Esophagus squamous epithelium (tissue), 5 donors: Measurements from ENCODE around the gene NDST1. TPM values are rescaled to one million over a fixed set of nuclear protein-coding genes. Genes with fewer than 3 reads are reported as not detected.

Experiments used
- DNase-seq: peaks from one replicate; lab custom pipeline; 2025; lab: John Stamatoyannopoulos, UW
- H3K27ac ChIP-seq, 4 donors: fragments of 200-600 bp; sonication (generic); one replicate each; pipeline ENCODE4 v1.5.1; 2016 to 2019; ENCODE audit warnings: mild to moderate bottlenecking in 1 of 4
- H3K27me3 ChIP-seq, 4 donors: fragments of 200-600 bp; sonication (generic); 1 replicate in 3 of 4; 2 replicates in 1 of 4; pipeline versions ENCODE4 v1.5.1 to v1.6.0; 2017 to 2021; ENCODE audit warnings: antibody characterized with exemption in 1 of 4
- H3K36me3 ChIP-seq, 3 donors: fragments of 200-600 bp; sonication (generic); one replicate each; pipeline ENCODE4 v1.5.1; 2016 to 2019
- H3K4me1 ChIP-seq, 3 donors: fragments of 200-600 bp; sonication (generic); one replicate each; pipeline ENCODE4 v1.5.1; 2017 to 2019
- H3K4me3 ChIP-seq, 4 donors: fragments of 200-600 bp; sonication (generic); 1 replicate in 3 of 4; 2 replicates in 1 of 4; pipeline ENCODE4 v1.5.1; 2016 to 2019; ENCODE audit warnings: mild to moderate bottlenecking in 2 of 4, moderate library complexity in 1 of 4
- H3K9me3 ChIP-seq, 3 donors: fragments of 200-600 bp; sonication (generic); one replicate each; pipeline ENCODE4 v1.5.1; 2016 to 2019
- CTCF ChIP-seq, 6 experiments: fragments of 450-650 bp in 4 of 6; fragments of 200-600 bp in 2 of 6; sonication (generic) in 2 of 6; IDR thresholded peaks; one replicate each; pipeline ENCODE4 v1.5.1; 2016 to 2019; ENCODE audit warnings: antibody characterized with exemption in 6 of 6, mild to moderate bottlenecking in 4 of 6, moderate library complexity in 4 of 6
- POLR2A ChIP-seq, 4 donors: fragments of 450-650 bp; IDR thresholded peaks; one replicate each; pipeline ENCODE4 v1.6.1; 2017; ENCODE audit warnings: antibody characterized with exemption in 4 of 4, mild to moderate bottlenecking in 4 of 4, moderate library complexity in 3 of 4
- WGBS, 2 donors: methylation state at CpG; one replicate each; pipeline ENCODE4 v1.1.5; 2018; 5-methylcytosine and 5-hydroxymethylcytosine counted together
- intact Hi-C: fragments of 100-400 bp; cut with DNase I; formaldehyde crosslinking; loops from one replicate; pipeline ENCODE4 v1.15.0; 2022
- total RNA-seq, 4 donors: library from RNA; depleted of rRNA; stranded (reverse); fragments of >200 nt; gene quantifications; one replicate each; pipeline ENCODE4 v1.1.0, GENCODE V29; 2016
- donor health status: DM: yes; HTN: yes; CAD: no.

NDST1 gene
- total RNA-seq, 4 donors from 2014 or later: 76.5 to 205 (median 118) TPM

- peaks cover 0 to 13% (median 0%) of the 10 kb centered on the region in 3 donors for H3K4me1 ChIP-seq
- H3K9me3 ChIP-seq: no peaks in the 10 kb centered on the region
- no peak for DNase-seq
- TF ChIP-seq CTCF (IDR thresholded peaks at IDR 0.05) (no peak), POLR2A (IDR thresholded peaks at IDR 0.05) (no peak)
- no peaks in the 10 kb centered on the region for H3K27me3 ChIP-seq
- peaks cover 35 to 85% (median 53%) of the 10 kb centered on the region in 3 donors for H3K36me3 ChIP-seq
- no peak overlapping the region for H3K27ac ChIP-seq
- H3K4me3 ChIP-seq: no peak overlapping the region
- 81 to 87% methylated on average over 5 to 8 of the region's 8 CpGs for WGBS, 2 donors
- intact Hi-C loops: no loop called here
These were observed 46.0 kb downstream of the NDST1 start for GRCh38 chr5:150553911-150554310.

GRCh38 chr5:150554857-150555256, 46.9 kb downstream of the NDST1 start:
- Histone ChIP-seq H3K4me3 (no peak overlapping the region), H3K27me3 (no peaks in the 10 kb centered on the region), H3K27ac (no peak overlapping the region), H3K4me1 (peaks cover 0 to 13% (median 0%) of the 10 kb centered on the region in 3 donors), H3K9me3 (no peaks in the 10 kb centered on the region), H3K36me3 (peaks cover 35 to 75% (median 53%) of the 10 kb centered on the region in 3 donors)
- TF ChIP-seq CTCF (IDR thresholded peaks at IDR 0.05) (no peak), POLR2A (IDR thresholded peaks at IDR 0.05) (no peak)
- WGBS, 2 donors: 67 to 87% methylated on average over 4 to 7 of the region's 8 CpGs
- intact Hi-C loops: loop anchor here (5.0 kb wide), 1 partner anchor 297 kb away; no protein-coding TSS in a partner anchor
- DNase-seq: no peak

GRCh38 chr5:150556106-150556505, 48.2 kb downstream of the NDST1 start:
- peaks cover 29 to 63% (median 45%) of the 10 kb centered on the region in 3 donors for H3K36me3 ChIP-seq
- no peak for DNase-seq
- WGBS, 2 donors: 60 to 95% methylated on average over 2 to 3 of the region's 3 CpGs
- no peak overlapping the region for H3K27ac ChIP-seq
- no peak overlapping the region for H3K4me3 ChIP-seq
- no peak for TF ChIP-seq POLR2A (IDR thresholded peaks at IDR 0.05)
- no peak for TF ChIP-seq CTCF (IDR thresholded peaks at IDR 0.05)
- H3K4me1 ChIP-seq: peaks cover 0 to 21% (median 0%) of the 10 kb centered on the region in 3 donors
- H3K27me3 ChIP-seq: no peaks in the 10 kb centered on the region
- H3K9me3 ChIP-seq: no peaks in the 10 kb centered on the region
- intact Hi-C loops: loop anchor here (5.0 kb wide), 1 partner anchor 296 kb away; no protein-coding TSS in a partner anchor

- no peak for DNase-seq
- intact Hi-C loops: loop anchor here (5.0 kb wide), 1 partner anchor 295 kb away; no protein-coding TSS in a partner anchor
- TF ChIP-seq CTCF (IDR thresholded peaks at IDR 0.05) (no peak), POLR2A (IDR thresholded peaks at IDR 0.05) (no peak)
- Histone ChIP-seq H3K36me3 (peaks cover 20 to 54% (median 40%) of the 10 kb centered on the region in 3 donors), H3K4me1 (peaks cover 0 to 23% (median 0%) of the 10 kb centered on the region in 3 donors), H3K27ac (no peak overlapping the region), H3K4me3 (no peak overlapping the region), H3K9me3 (no peaks in the 10 kb centered on the region), H3K27me3 (no peaks in the 10 kb centered on the region)
- WGBS, 2 donors: 64 to 77% methylated on average over 4 to 5 of the region's 7 CpGs
These were observed 49.1 kb downstream of the NDST1 start for GRCh38 chr5:150556859-150557508.

GRCh38 chr5:150557509-150557872, 49.6 kb downstream of the NDST1 start:
- no peak for DNase-seq
- Histone ChIP-seq H3K36me3 (peaks cover 18 to 49% (median 36%) of the 10 kb centered on the region in 3 donors), H3K27ac (no peak overlapping the region), H3K4me3 (no peak overlapping the region), H3K9me3 (no peaks in the 10 kb centered on the region), H3K4me1 (peaks cover 0 to 23% (median 0%) of the 10 kb centered on the region in 3 donors), H3K27me3 (no peaks in the 10 kb centered on the region)
- no peak for TF ChIP-seq POLR2A (IDR thresholded peaks at IDR 0.05)
- TF ChIP-seq CTCF (IDR thresholded peaks at IDR 0.05): no peak
- WGBS, 2 donors: 0 to 40% methylated on average over 1 to 2 of the region's 6 CpGs
- intact Hi-C loops: loop anchor here (5.0 kb wide), 1 partner anchor 295 kb away; no protein-coding TSS in a partner anchor
